Uterus (tissue), 2 donors: Measurements from ENCODE around the gene MEGF9.
"Not testable (repeated sequence)": the region's sequence is repeated elsewhere in the genome, so short reads cannot be mapped to it uniquely, and the experiment has no call there.

Experiments used
- CTCF ChIP-seq, 4 experiments: fragments of 200-600 bp in 2 of 4; fragments of 450-650 bp in 2 of 4; sonication (generic) in 2 of 4; IDR thresholded peaks; one replicate each; pipeline ENCODE4 v1.5.1; 2016 to 2019; ENCODE audit warnings: antibody characterized with exemption in 4 of 4, mild to moderate bottlenecking in 2 of 4, moderate library complexity in 1 of 4
- POLR2A ChIP-seq, 2 donors: fragments of 450-650 bp; IDR thresholded peaks; one replicate each; pipeline ENCODE4 v1.6.1; 2016; ENCODE audit warnings: antibody characterized with exemption in 2 of 2, mild to moderate bottlenecking in 1 of 2, moderate library complexity in 1 of 2

GRCh38 chr9:120640874-120641273 is 73.4 kb downstream of the MEGF9 start:
- TF ChIP-seq CTCF, POLR2A (IDR thresholded peaks at IDR 0.05): not testable (repeated sequence)
